WTC11 (cell line): ENCODE measurements around the gene SLIT3. TPM values are rescaled to one million over a fixed set of nuclear protein-coding genes. Genes with fewer than 3 reads are reported as not detected.

ENCODE experiments used
- ATAC-seq: fragments of 200-7000 bp; cut with Tn5 transposase; 2 replicates; pipeline ENCODE4 v1.10.0; 2021; ENCODE audit warnings: mild to moderate bottlenecking, moderate library complexity
- CTCF ChIA-PET: fragments of 300-600 bp; sonication (Branson Sonifier 250); formaldehyde crosslinking; loops from one replicate; lab custom pipeline; 2021; ENCODE audit warnings: antibody characterized with exemption; lab: Charles Lee
- POLR2A ChIA-PET: fragments of 350-600 bp; sonication (Branson Sonifier 250); formaldehyde crosslinking; loops from one replicate; lab custom pipeline; 2021; ENCODE audit warnings: antibody characterized with exemption; lab: Charles Lee
- DNase-seq: peaks from one replicate; pipeline ENCODE4 v3.0.0; 2021; ENCODE audit warnings: low spot score
- H3K27ac Mint-ChIP-seq: 2 replicates; pipeline ENCODE4 v1.8.0; 2021; ENCODE audit warnings: mixed read lengths
- H3K27me3 Mint-ChIP-seq: 2 replicates; pipeline ENCODE4 v1.8.0; 2021; ENCODE audit warnings: low read depth, mild to moderate bottlenecking, moderate library complexity, mixed read lengths
- H3K36me3 Mint-ChIP-seq: 2 replicates; pipeline ENCODE4 v1.8.0; 2021; ENCODE audit warnings: mixed read lengths
- H3K4me1 Mint-ChIP-seq: 2 replicates; pipeline ENCODE4 v1.8.0; 2022; ENCODE audit warnings: mixed read lengths
- H3K4me3 Mint-ChIP-seq: 2 replicates; pipeline ENCODE4 v1.8.0; 2021; ENCODE audit warnings: mild to moderate bottlenecking, moderate library complexity, mixed read lengths
- H3K9me3 Mint-ChIP-seq: 2 replicates; pipeline ENCODE4 v1.8.0; 2021; ENCODE audit warnings: mixed read lengths
- ATF3 ChIP-seq: sonication (generic); formaldehyde crosslinking; conservative IDR thresholded peaks from 2 replicates; pipeline ENCODE4 v1.8.1; 2022; ENCODE audit warnings: mild to moderate bottlenecking, missing genetic modification reagents
- CBFB ChIP-seq: sonication (generic); formaldehyde crosslinking; IDR thresholded peaks from 2 replicates; pipeline ENCODE4 v1.8.1; 2022; ENCODE audit warnings: mild to moderate bottlenecking, low read depth, missing genetic modification reagents
- CDX4 ChIP-seq: fragments of 250-450 bp; sonication (Bioruptor Pico); IDR thresholded peaks from 2 replicates; pipeline ENCODE4 v1.9.0; 2021; ENCODE audit warnings: moderate library complexity, mild to moderate bottlenecking, inconsistent platforms, borderline replicate concordance
- ETV6 ChIP-seq: sonication (generic); formaldehyde crosslinking; IDR thresholded peaks from 2 replicates; pipeline ENCODE4 v1.8.1; 2022; ENCODE audit warnings: mild to moderate bottlenecking, missing genetic modification reagents
- FOXJ3 ChIP-seq: sonication (generic); formaldehyde crosslinking; IDR thresholded peaks from 2 replicates; pipeline ENCODE4 v1.9.0; 2021; ENCODE audit warnings: missing genetic modification reagents, mild to moderate bottlenecking, borderline replicate concordance
- FOXK1 ChIP-seq: sonication (generic); formaldehyde crosslinking; IDR thresholded peaks from 2 replicates; pipeline ENCODE4 v1.8.0; 2022; ENCODE audit warnings: mild to moderate bottlenecking, moderate library complexity, missing genetic modification reagents
- GABPB1 ChIP-seq: sonication (generic); formaldehyde crosslinking; IDR thresholded peaks from 2 replicates; pipeline ENCODE4 v1.8.1; 2023; ENCODE audit warnings: mild to moderate bottlenecking, missing genetic modification reagents
- GRHL2 ChIP-seq: fragments of 250-450 bp; sonication (Bioruptor Pico); IDR thresholded peaks from 2 replicates; pipeline ENCODE4 v1.8.0; 2022; ENCODE audit warnings: mild to moderate bottlenecking, moderate library complexity; ENCODE audit not compliant: insufficient replicate concordance, severe bottlenecking
- NR1H2 ChIP-seq: sonication (generic); formaldehyde crosslinking; IDR thresholded peaks from 2 replicates; pipeline ENCODE4 v1.9.0; 2021; ENCODE audit warnings: mild to moderate bottlenecking, moderate library complexity, missing genetic modification reagents
- NR3C1 ChIP-seq: sonication (generic); formaldehyde crosslinking; conservative IDR thresholded peaks from 2 replicates; pipeline ENCODE4 v1.8.1; 2023; ENCODE audit warnings: low read depth, mild to moderate bottlenecking, missing genetic modification reagents
- PRDM15 ChIP-seq: sonication (generic); formaldehyde crosslinking; IDR thresholded peaks from 2 replicates; pipeline ENCODE4 v1.8.0; 2022; ENCODE audit warnings: missing genetic modification reagents
- SMAD3 ChIP-seq: sonication (generic); formaldehyde crosslinking; IDR thresholded peaks from 2 replicates; pipeline ENCODE4 v1.8.0; 2022; ENCODE audit warnings: missing genetic modification reagents, mild to moderate bottlenecking, borderline replicate concordance
- SMAD4 ChIP-seq: sonication (generic); formaldehyde crosslinking; IDR thresholded peaks from 2 replicates; pipeline ENCODE4 v1.8.0; 2022; ENCODE audit warnings: mild to moderate bottlenecking, missing genetic modification reagents
- SOX15 ChIP-seq: fragments of 250-450 bp; sonication (Bioruptor Pico); IDR thresholded peaks from 2 replicates; pipeline ENCODE4 v1.9.0; 2021; ENCODE audit warnings: mild to moderate bottlenecking
- TCF7 ChIP-seq: sonication (generic); formaldehyde crosslinking; IDR thresholded peaks from 2 replicates; pipeline ENCODE4 v1.8.0; 2022; ENCODE audit warnings: mild to moderate bottlenecking, low read depth, missing genetic modification reagents, moderate library complexity
- TP53 ChIP-seq: sonication (generic); formaldehyde crosslinking; IDR thresholded peaks from 2 replicates; pipeline ENCODE4 v1.8.1; 2023; ENCODE audit warnings: mild to moderate bottlenecking, missing genetic modification reagents
- ZNF396 ChIP-seq: fragments of 250-450 bp; sonication (Bioruptor Pico); IDR thresholded peaks from 2 replicates; pipeline ENCODE4 v1.8.0; 2021; ENCODE audit warnings: mild to moderate bottlenecking, moderate library complexity, borderline replicate concordance
- total RNA-seq: library from RNA; stranded (reverse); gene quantifications from 3 replicates; pipeline ENCODE4 v1.2.3, GENCODE V29; 2021
- TF ChIP-seq, protein P1 (sequence below): sonication (generic); formaldehyde crosslinking; IDR thresholded peaks from 2 replicates; pipeline ENCODE4 v1.8.0; 2022; ENCODE audit warnings: mild to moderate bottlenecking, missing genetic modification reagents

The SLIT3 gene
- total RNA-seq, 1 experiment from 2014 or later: 1.9 TPM

DNA sequence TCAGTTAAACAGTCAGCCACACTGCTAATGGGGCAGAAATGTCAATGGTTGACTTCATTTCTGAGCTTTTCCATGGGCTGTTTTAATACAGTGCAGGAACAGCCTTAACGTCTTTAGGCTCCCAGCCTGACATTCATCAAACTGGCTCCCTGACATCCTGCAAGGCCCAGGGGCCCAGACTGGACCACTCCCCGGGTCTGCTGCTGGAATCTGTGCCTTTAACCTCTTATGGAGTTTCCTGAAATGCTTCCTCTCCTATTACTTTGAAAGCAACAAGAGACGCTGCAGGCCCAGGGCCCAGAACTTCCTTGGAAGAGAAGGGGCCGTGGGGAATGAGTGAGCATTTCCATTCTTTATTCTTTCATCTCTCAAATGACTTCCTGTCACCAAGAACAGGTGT, 504.9 kb downstream of the SLIT3 start:
- Mint-ChIP-seq H3K9me3 (no peaks in the 10 kb centered on the region), H3K4me3 (no peak overlapping the region)
- TF ChIP-seq CDX4 (no peak), SMAD3 (CRISPR knock-in tag) (no peak), TP53 (CRISPR knock-in tag) (no peak), FOXK1 (CRISPR knock-in tag) (no peak), PRDM15 (CRISPR knock-in tag) (no peak), NR1H2 (CRISPR knock-in tag) (no peak), SOX15 (CRISPR knock-in tag) (no peak), SMAD4 (CRISPR knock-in tag) (no peak), GRHL2 (CRISPR knock-in tag) (no peak), CBFB (CRISPR knock-in tag) (no peak), NR3C1 (CRISPR knock-in tag) (no peak), GABPB1 (no peak), ZNF396 (CRISPR knock-in tag) (no peak), TCF7 (CRISPR knock-in tag) (no peak), FOXJ3 (no peak)
- TF ChIP-seq, protein P1, sequence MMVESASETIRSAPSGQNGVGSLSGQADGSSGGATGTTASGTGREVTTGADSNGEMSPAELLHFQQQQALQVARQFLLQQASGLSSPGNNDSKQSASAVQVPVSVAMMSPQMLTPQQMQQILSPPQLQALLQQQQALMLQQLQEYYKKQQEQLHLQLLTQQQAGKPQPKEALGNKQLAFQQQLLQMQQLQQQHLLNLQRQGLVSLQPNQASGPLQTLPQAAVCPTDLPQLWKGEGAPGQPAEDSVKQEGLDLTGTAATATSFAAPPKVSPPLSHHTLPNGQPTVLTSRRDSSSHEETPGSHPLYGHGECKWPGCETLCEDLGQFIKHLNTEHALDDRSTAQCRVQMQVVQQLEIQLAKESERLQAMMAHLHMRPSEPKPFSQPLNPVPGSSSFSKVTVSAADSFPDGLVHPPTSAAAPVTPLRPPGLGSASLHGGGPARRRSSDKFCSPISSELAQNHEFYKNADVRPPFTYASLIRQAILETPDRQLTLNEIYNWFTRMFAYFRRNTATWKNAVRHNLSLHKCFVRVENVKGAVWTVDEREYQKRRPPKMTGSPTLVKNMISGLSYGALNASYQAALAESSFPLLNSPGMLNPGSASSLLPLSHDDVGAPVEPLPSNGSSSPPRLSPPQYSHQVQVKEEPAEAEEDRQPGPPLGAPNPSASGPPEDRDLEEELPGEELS (CRISPR knock-in tag): no peak
- TF ChIP-seq, all 79 proteins: peak for 0
- ChIA-PET CTCF (no interaction called here), POLR2A (no interaction called here)
- H3K4me1 Mint-ChIP-seq: peaks cover 17% of the 10 kb centered on the region
- no peak for ATAC-seq
- no peak overlapping the region for H3K27ac Mint-ChIP-seq
- DNase-seq: no peak
- H3K27me3 Mint-ChIP-seq: no peaks in the 10 kb centered on the region; the same call in 1 of the 2 replicates
- no peaks in the 10 kb centered on the region for H3K36me3 Mint-ChIP-seq

DNA sequence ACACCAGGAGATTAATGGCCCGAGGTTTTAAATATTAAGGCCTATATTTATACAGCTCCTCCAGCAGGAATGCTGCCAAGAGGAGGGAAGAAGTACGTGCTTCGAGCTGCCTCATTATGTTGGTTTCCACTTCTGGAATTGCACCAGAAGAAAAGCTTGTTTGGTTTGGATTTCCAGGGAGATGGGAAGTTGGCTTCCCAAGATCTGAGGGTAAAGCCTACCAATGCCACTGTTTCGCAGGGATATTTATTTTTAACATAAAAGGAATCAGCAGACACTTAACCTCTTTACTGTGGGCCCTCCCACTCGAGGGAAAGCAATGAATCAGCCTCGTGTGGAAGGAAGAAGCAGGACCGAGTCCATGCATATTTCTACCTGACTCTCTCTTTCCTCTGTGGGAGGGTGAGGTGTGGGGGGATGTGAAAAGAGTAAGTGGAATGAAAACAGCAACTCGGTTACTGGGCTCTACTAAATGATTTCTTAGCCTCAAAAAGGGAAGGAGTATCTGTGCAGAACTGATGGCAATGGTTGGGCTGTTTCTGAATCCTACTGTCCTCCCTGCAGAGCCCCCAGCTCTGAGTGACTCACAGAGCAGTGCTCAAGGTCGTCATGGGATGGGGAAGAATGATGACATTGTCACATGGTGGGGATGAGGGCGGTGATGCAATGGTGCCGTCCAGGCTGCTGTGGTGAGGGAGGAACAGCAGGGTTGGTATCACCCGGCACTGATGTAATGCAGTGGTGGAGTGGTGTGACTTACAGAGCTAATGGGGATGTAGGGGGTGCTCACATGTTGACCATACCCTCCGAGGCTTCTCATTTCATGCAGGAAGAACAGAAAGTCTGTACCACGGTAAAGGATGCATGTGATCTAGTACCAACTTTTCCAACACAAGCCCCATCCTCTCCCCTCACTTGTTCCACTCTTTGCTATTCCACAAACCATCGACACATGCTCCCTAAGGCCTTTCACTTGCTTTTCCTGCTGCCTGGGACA, 506.8 kb downstream of the SLIT3 start:
- TF ChIP-seq GABPB1 (peak; percentile 93), ETV6 (CRISPR knock-in tag) (no peak), TCF7 (CRISPR knock-in tag) (no peak), ATF3 (CRISPR knock-in tag) (0 out of 2 replicates have a peak, but pooled peaks have one; percentile 20)
- TF ChIP-seq, all 79 proteins: peak for 2
- no peak for ATAC-seq

More for the DNA sequence above, 506.8 kb downstream of the SLIT3 start:
- no peak for DNase-seq
- ChIA-PET POLR2A (no interaction called here), CTCF (interaction anchor here (0.9 to 1.1 kb wide), 2 partner anchors 43 to 123 kb away, joined by 3 to 4 read pairs; no protein-coding TSS in a partner anchor)
- peaks cover 17% of the 10 kb centered on the region for H3K4me1 Mint-ChIP-seq
- no peak overlapping the region for H3K4me3 Mint-ChIP-seq
- H3K27ac Mint-ChIP-seq: no peak overlapping the region
- no peaks in the 10 kb centered on the region for H3K9me3 Mint-ChIP-seq
- no peaks in the 10 kb centered on the region for H3K36me3 Mint-ChIP-seq
- no peaks in the 10 kb centered on the region; the same call in none of the 2 replicates for H3K27me3 Mint-ChIP-seq
